RWPE2 (cell line): Measurements from ENCODE around the gene RCBTB2.

Source experiments
- ATAC-seq: fragments of 200-7000 bp; cut with Tn5 transposase; 3 replicates; pipeline ENCODE4 v1.9.1; 2021; ENCODE audit warnings: low read depth
- DNase-seq: peaks from one replicate; pipeline ENCODE4 v3.0.0-alpha.2; 2020; ENCODE audit warnings: low spot score
- H3K27ac ChIP-seq: fragments of 450-650 bp; 2 replicates; pipeline ENCODE4 v1.5.1; 2017; ENCODE audit warnings: mild to moderate bottlenecking; ENCODE audit not compliant: poor library complexity, severe bottlenecking
- H3K27me3 ChIP-seq: fragments of 250-450 bp; sonication (Bioruptor Pico); 2 replicates; pipeline ENCODE4 v1.5.1; 2021; ENCODE audit warnings: mild to moderate bottlenecking, moderate library complexity; ENCODE audit not compliant: insufficient read depth, poor library complexity, severe bottlenecking
- H3K36me3 ChIP-seq: fragments of 250-450 bp; sonication (Bioruptor Pico); 2 replicates; pipeline ENCODE4 v1.5.1; 2020; ENCODE audit warnings: low read depth, mild to moderate bottlenecking, moderate library complexity
- H3K4me1 ChIP-seq: fragments of 250-450 bp; sonication (Bioruptor Pico); 2 replicates; pipeline ENCODE4 v1.5.1; 2021; ENCODE audit warnings: mild to moderate bottlenecking, moderate library complexity; ENCODE audit not compliant: insufficient read depth, poor library complexity, severe bottlenecking
- H3K4me3 ChIP-seq: fragments of 250-450 bp; sonication (Bioruptor Pico); 2 replicates; pipeline ENCODE4 v1.5.1; 2021; ENCODE audit warnings: mild to moderate bottlenecking, moderate library complexity; ENCODE audit not compliant: severe bottlenecking
- H3K9me3 ChIP-seq: fragments of 250-450 bp; sonication (Bioruptor Pico); 2 replicates; pipeline ENCODE4 v1.5.1; 2021; ENCODE audit warnings: mild to moderate bottlenecking, moderate library complexity; ENCODE audit not compliant: severe bottlenecking
- CTCF ChIP-seq: fragments of 450-650 bp; IDR thresholded peaks from one replicate; pipeline ENCODE4 v1.5.1; 2017; ENCODE audit warnings: mild to moderate bottlenecking, moderate library complexity; ENCODE audit not compliant: poor library complexity, severe bottlenecking

The RCBTB2 gene

GRCh38 chr13:48448959-48449614 lies 83.8 kb downstream of the RCBTB2 start:
- Histone ChIP-seq H3K27me3 (no peaks in the 10 kb centered on the region), H3K36me3 (peaks cover 9% of the 10 kb centered on the region), H3K4me3 (no peak overlapping the region), H3K27ac (peak overlapping the region; percentile 76), H3K9me3 (no peaks in the 10 kb centered on the region), H3K4me1 (peaks cover 30% of the 10 kb centered on the region)
- DNase-seq, result no peak
- no peak for TF ChIP-seq CTCF
- 0 out of 3 replicates have a peak, but pooled peaks have one; percentile 25 for ATAC-seq

GRCh38 chr13:48448285-48448958 lies 84.5 kb downstream of the RCBTB2 start:
- DNase-seq (no peak), ATAC-seq (no peak)
- Histone ChIP-seq H3K9me3 (no peaks in the 10 kb centered on the region), H3K4me1 (peaks cover 30% of the 10 kb centered on the region), H3K36me3 (peaks cover 7% of the 10 kb centered on the region), H3K27ac (peak overlapping the region; percentile 76), H3K4me3 (no peak overlapping the region), H3K27me3 (no peaks in the 10 kb centered on the region)
- no peak for TF ChIP-seq CTCF

GRCh38 chr13:48446464-48446863 lies 86.4 kb downstream of the RCBTB2 start:
- Histone ChIP-seq H3K27me3 (no peaks in the 10 kb centered on the region), H3K9me3 (no peaks in the 10 kb centered on the region), H3K27ac (peak overlapping the region; percentile 39), H3K36me3 (no peaks in the 10 kb centered on the region), H3K4me3 (no peak overlapping the region), H3K4me1 (peaks cover 30% of the 10 kb centered on the region)
- no peak for TF ChIP-seq CTCF
- no peak for DNase-seq
- peak; percentile 73 for ATAC-seq

GRCh38 chr13:48443442-48444208 lies 89.3 kb downstream of the RCBTB2 start:
- no peak for TF ChIP-seq CTCF
- Histone ChIP-seq H3K27me3 (no peaks in the 10 kb centered on the region), H3K4me1 (peaks cover 18% of the 10 kb centered on the region), H3K4me3 (no peak overlapping the region), H3K36me3 (no peaks in the 10 kb centered on the region), H3K27ac (no peak overlapping the region), H3K9me3 (no peaks in the 10 kb centered on the region)
- DNase-seq, result no peak
- no peak for ATAC-seq
